Measurements from ENCODE around the gene HTRA1. TPM values are rescaled to one million over a fixed set of nuclear protein-coding genes. Genes with fewer than 3 reads are reported as not detected.

The HTRA1 gene
- total RNA-seq, 4 donors from 2014 or later = 6.3 to 62.2 (median 25.8) TPM

DNA sequence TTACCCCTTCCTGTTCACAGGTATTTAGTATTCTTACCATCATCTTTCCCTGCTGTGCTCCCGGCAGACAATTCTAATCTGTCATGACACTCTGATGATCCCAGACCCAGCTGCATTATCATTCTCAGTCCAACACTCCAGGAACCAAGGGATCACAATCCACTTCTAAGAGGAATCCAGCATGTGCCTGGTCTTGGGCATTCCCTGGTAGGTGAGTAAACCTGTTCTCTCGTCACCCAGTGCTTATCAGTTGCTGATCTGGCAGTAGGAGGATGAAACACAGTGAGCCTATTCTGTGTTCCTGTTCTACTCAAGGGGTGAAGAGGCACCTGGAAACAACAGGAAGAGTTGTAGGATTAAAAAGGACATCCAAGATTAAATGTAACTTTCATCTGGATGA is 97.9 kb downstream of the HTRA1 start:
- intact Hi-C loops (cut with DNase I) = no loop called here
- H3K4me1 ChIP-seq = no peaks in the 10 kb centered on the region
- no peaks in the 10 kb centered on the region for H3K9me3 ChIP-seq
- H3K27ac ChIP-seq = no peak overlapping the region
- no peaks in the 10 kb centered on the region for H3K36me3 ChIP-seq
- no peak overlapping the region for H3K4me3 ChIP-seq
- TF ChIP-seq POLR2A (IDR thresholded peaks at IDR 0.05) = no peak
- no peak for DNase-seq
- WGBS, 2 donors = 53 to 85% methylated on average over 2 of the region's 2 CpGs
- peaks cover 0 to 82% (median 0%) of the 10 kb centered on the region in 4 donors for H3K27me3 ChIP-seq

DNA sequence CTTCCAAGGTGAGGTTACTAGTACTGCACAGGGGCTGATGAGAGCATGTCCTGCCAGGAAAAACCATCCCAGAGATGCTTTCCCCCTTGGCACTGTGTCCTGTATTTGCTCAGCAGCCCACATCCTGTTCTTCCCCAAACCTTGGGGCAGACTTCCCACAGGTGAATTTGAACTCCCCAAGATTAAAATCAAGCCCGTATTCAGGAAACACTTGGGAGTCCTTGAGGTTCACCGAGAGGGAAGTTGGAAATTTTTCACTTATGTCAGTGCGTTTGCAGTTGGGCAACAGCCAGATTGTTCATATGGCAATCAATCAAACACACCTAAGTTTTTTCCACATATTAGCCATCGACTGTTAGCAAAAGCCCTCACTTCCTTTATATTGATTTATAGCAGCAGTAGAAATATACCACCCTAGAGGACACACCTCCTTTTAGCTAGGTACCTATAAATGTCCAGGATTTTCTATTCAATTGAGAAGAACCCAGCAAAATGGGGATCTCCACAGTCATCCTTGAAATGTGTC is 99.0 kb downstream of the HTRA1 start, which contains the start of gene DMBT1:
Gene DMBT1, plus strand, starts transcription at position 476 of the 526 bp plus-strand sequence. Its CDS starts 17 bp downstream, at position 493.
- intact Hi-C loops (cut with DNase I) = loop anchor here (10.0 kb wide), 1 partner anchor 116 kb away; no protein-coding TSS in a partner anchor
- Histone ChIP-seq H3K27ac (no peak within 1 kb of the TSS), H3K9me3 (no peaks in the 10 kb centered on the region), H3K4me3 (no peak within 1 kb of the TSS), H3K27me3 (peaks cover 0 to 87% (median 0%) of the 10 kb centered on the region in 4 donors), H3K36me3 (no peaks in the 10 kb centered on the region), H3K4me1 (no peaks in the 10 kb centered on the region)
- no peak for DNase-seq
- TF ChIP-seq POLR2A (IDR thresholded peaks at IDR 0.05) = no peak
- TF ChIP-seq, protein P1, sequence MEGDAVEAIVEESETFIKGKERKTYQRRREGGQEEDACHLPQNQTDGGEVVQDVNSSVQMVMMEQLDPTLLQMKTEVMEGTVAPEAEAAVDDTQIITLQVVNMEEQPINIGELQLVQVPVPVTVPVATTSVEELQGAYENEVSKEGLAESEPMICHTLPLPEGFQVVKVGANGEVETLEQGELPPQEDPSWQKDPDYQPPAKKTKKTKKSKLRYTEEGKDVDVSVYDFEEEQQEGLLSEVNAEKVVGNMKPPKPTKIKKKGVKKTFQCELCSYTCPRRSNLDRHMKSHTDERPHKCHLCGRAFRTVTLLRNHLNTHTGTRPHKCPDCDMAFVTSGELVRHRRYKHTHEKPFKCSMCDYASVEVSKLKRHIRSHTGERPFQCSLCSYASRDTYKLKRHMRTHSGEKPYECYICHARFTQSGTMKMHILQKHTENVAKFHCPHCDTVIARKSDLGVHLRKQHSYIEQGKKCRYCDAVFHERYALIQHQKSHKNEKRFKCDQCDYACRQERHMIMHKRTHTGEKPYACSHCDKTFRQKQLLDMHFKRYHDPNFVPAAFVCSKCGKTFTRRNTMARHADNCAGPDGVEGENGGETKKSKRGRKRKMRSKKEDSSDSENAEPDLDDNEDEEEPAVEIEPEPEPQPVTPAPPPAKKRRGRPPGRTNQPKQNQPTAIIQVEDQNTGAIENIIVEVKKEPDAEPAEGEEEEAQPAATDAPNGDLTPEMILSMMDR (IDR thresholded peaks at IDR 0.05) = no peak
- 9 to 11% methylated on average over 3 to 4 of the region's 4 CpGs for WGBS, 2 donors

DNA sequence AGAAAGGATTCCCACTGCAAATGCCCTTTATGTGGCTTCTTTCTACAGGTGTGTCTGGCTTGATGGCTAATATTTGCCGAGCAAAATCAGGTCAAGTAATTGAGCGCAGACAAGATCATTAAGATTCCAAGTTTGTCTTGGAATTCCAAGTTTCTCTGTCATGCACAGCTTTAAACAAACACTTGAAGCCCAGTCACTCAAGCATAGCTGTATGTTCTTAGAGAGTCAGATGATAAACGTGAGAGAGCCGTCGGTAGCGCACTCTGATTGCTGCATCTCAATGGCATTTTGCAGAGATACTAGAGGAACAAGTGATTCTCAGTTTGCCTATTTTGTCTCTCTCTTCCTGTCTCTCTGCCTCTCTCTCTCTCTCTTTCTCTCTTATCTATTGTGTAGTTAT is 99.9 kb downstream of the HTRA1 start:
- no peak overlapping the region for H3K4me3 ChIP-seq

DNA sequence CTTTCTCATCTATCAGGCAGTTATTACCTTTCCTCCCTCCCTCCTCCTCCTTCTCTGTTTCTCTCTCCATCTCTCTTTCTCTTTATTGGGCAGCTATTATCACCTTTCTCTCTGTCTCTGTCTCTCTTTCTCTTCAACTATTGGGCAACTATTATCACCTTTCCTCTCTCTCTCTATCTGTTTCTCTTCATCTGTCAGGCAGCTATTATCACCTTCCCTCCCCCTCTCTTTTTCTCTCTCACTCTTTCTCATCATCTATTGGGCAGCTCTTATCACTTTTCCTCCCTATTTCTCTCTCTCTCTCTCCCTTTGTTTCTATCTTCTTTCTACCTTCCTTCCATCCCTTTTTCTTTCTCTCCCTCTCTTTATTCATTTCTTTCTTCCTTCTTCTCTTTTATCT is 100.4 kb downstream of the HTRA1 start:
- TF ChIP-seq, protein P1 (IDR thresholded peaks at IDR 0.05) = no peak
- TF ChIP-seq POLR2A (IDR thresholded peaks at IDR 0.05) = no peak
- no peaks in the 10 kb centered on the region for H3K9me3 ChIP-seq
- no peaks in the 10 kb centered on the region for H3K36me3 ChIP-seq
- peaks cover 0 to 7% (median 0%) of the 10 kb centered on the region in 3 donors for H3K4me1 ChIP-seq
- H3K27me3 ChIP-seq = peaks cover 0 to 80% (median 0%) of the 10 kb centered on the region in 4 donors
- H3K4me3 ChIP-seq = no peak overlapping the region
- no peak overlapping the region for H3K27ac ChIP-seq
- no peak for DNase-seq
- intact Hi-C loops (cut with DNase I) = loop anchor here (10.0 kb wide), 1 partner anchor 117 kb away; no protein-coding TSS in a partner anchor

More for the DNA sequence above, 99.9 kb downstream of the HTRA1 start:
- Histone ChIP-seq H3K36me3 (no peaks in the 10 kb centered on the region), H3K4me1 (peaks cover 0 to 7% (median 0%) of the 10 kb centered on the region in 3 donors), H3K9me3 (no peaks in the 10 kb centered on the region), H3K27me3 (peaks cover 0 to 85% (median 0%) of the 10 kb centered on the region in 4 donors), H3K27ac (no peak overlapping the region)
- intact Hi-C loops (cut with DNase I) = loop anchor here (10.0 kb wide), 1 partner anchor 116 kb away; no protein-coding TSS in a partner anchor
- TF ChIP-seq POLR2A (IDR thresholded peaks at IDR 0.05) = no peak
- TF ChIP-seq, protein P1 (IDR thresholded peaks at IDR 0.05) = no peak
- no peak for DNase-seq
- 55 to 56% methylated on average over 6 of the region's 6 CpGs for WGBS, 2 donors

Small RNA genes within 50 kb of the gene (small RNA-seq; reads per million reads assigned to genes)
- 0 to 0.07 (median 0) reads per million in 4 donors for gene MIR3941

Other genes with a start within 250 kb of the HTRA1 start
- gene BTBD16, start 190.3 kb upstream of the HTRA1 start, total RNA-seq = not detected
- gene PLEKHA1, start 86.8 kb upstream of the HTRA1 start, total RNA-seq = 10 to 100 TPM; 23.4 to 56.3 (median 35.9) TPM
- not detected for gene ARMS2, start 6.9 kb upstream of the HTRA1 start, total RNA-seq
- gene DMBT1, start 99.2 kb downstream of the HTRA1 start, total RNA-seq = 1 to 10 TPM in 1 of 4 donors, under 1 TPM in 2, not detected in 1; under 0.01 to 5.1 (median 0.27) TPM
- not detected for gene C10orf120, start 238.3 kb downstream of the HTRA1 start, total RNA-seq

Data from esophagus squamous epithelium (tissue), 5 donors.